ENCODE measurements around the gene ESPN. TPM values are rescaled to one million over a fixed set of nuclear protein-coding genes. Genes with fewer than 3 reads are reported as not detected.

The ESPN gene
- total and polyA plus RNA-seq, 2 of the 8 experiments (the other 6 are each of a cell fraction or from before 2014, with no cell fraction given) = 5.2 to 16.3 TPM

- no peak overlapping the region for H2BK20ac ChIP-seq (ENCODE audit: low read length)
- H3K23ac ChIP-seq (ENCODE audit: insufficient read length) = no peak overlapping the region
- H3K79me1 ChIP-seq (ENCODE audit: low read depth, low read length) = no peaks in the 10 kb centered on the region; the same call in 1 of the 2 replicates
- POLR2A ChIA-PET (ENCODE audit: partially characterized antibody) = no interaction called here
- H3K14ac ChIP-seq (ENCODE audit: insufficient read length) = no peak overlapping the region
- no peaks in the 10 kb centered on the region for H3K36me3 ChIP-seq (ENCODE audit: control insufficient read depth in 2 of 4, insufficient read depth in 4 of 4, low read length in 3 of 4)
- H2BK15ac ChIP-seq (ENCODE audit: low read length) = no peak overlapping the region
- no peak overlapping the region for H2AK5ac ChIP-seq (ENCODE audit: low read depth, low read length)
- H2BK120ac ChIP-seq (replicated peaks; ENCODE audit: low read depth, low read length) = no peak overlapping the region
- H2BK5ac ChIP-seq (ENCODE audit: low read depth, low read length) = no peak overlapping the region
- no peak for TF ChIP-seq JUND (IDR thresholded peaks at IDR 0.05; ENCODE audit: low read length)
- TF ChIP-seq SUZ12 (IDR thresholded peaks at IDR 0.05; ENCODE audit: low read length) = 0 out of 2 replicates have a peak, but pooled peaks have one; percentile 13
- TF ChIP-seq KDM4A (IDR thresholded peaks at IDR 0.05; ENCODE audit: low read depth, low read length, severe bottlenecking) = peak; percentile 15
- TF ChIP-seq SIN3A (conservative IDR thresholded peaks at IDR 0.05 in 1 of 2, IDR thresholded peaks at IDR 0.05 in 1 of 2; ENCODE audit: low read depth in 1 of 2, low read length in 2 of 2) = no peak
- no peaks in the 10 kb centered on the region for H3K9me3 ChIP-seq (ENCODE audit: insufficient read depth in 2 of 2, low read depth in 1 of 2, low read length in 1 of 2)
- peak overlapping the region; percentile 37 to 82 (median 54) for H3K4me3 ChIP-seq (ENCODE audit: extremely low read depth in 1 of 4, insufficient read depth in 2 of 4, low read depth in 3 of 4, low read length in 4 of 4)
- peaks cover 0 to 29% (median 17%) of the 10 kb centered on the region in 4 experiments; a peak in 6 of 7 replicates for H3K4me1 ChIP-seq (replicated peaks in 1 of 4; ENCODE audit: control insufficient read depth in 3 of 4, insufficient read depth in 4 of 4, low read length in 3 of 4)
- H4K20me1 ChIP-seq (replicated peaks in 1 of 2; ENCODE audit: control insufficient read depth in 1 of 2, insufficient read depth in 2 of 2, low read length in 2 of 2) = peaks cover 4% of the 10 kb centered on the region in 2 experiments
- H2AFZ ChIP-seq (ENCODE audit: low read length) = no peak overlapping the region
- FAIRE-seq (no peak), DNase-seq (ENCODE audit: low read depth in 1 of 2, low spot score in 2 of 2) (no peak)
- H3K18ac ChIP-seq (ENCODE audit: extremely low read depth, low read length) = no peak overlapping the region; the same call in 1 of the 2 replicates
- H2BK12ac ChIP-seq (ENCODE audit: low read depth, low read length) = no peak overlapping the region
- H3K27ac ChIP-seq (ENCODE audit: low read depth, low read length) = no peak overlapping the region
- H4K8ac ChIP-seq (ENCODE audit: extremely low read depth, insufficient read depth, low read length) = no peak overlapping the region
- H3K23me2 ChIP-seq (ENCODE audit: low read depth, low read length) = peaks cover 12% of the 10 kb centered on the region; the same call in 1 of the 2 replicates
- no peak overlapping the region for H3K4ac ChIP-seq (replicated peaks; ENCODE audit: insufficient read length, low read depth, low read length)
- CTCF ChIA-PET (ENCODE audit: partially characterized antibody) = interaction anchor here (2.4 kb wide), 1 partner anchor 11 kb away, joined by 11 read pairs; no protein-coding TSS in a partner anchor
- peak overlapping the region; percentile 87 to 97 for H3K4me2 ChIP-seq (ENCODE audit: insufficient read depth in 1 of 2, low read depth in 2 of 2, low read length in 2 of 2)
- H3K56ac ChIP-seq (replicated peaks; ENCODE audit: insufficient read length, low read depth, low read length) = no peak overlapping the region
- H4K5ac ChIP-seq (ENCODE audit: insufficient read length, low read depth, low read length) = no peak overlapping the region
- H4K91ac ChIP-seq (replicated peaks; ENCODE audit: insufficient read length, low read length) = no peak overlapping the region
- no peaks in the 10 kb centered on the region for H3K79me2 ChIP-seq (ENCODE audit: control insufficient read depth in 1 of 2, insufficient read depth in 2 of 2, low read length in 2 of 2)
- H3K9ac ChIP-seq (replicated peaks in 1 of 4; ENCODE audit: extremely low read depth in 1 of 4, low read depth in 3 of 4, low read length in 3 of 4) = no peak overlapping the region
- 0% methylated on average over 4 of the region's 21 CpGs; no CpG with 5 or more reads in 1 of the 2 experiments for WGBS, 2 experiments (ENCODE audit: extremely low coverage in 1 of 2, insufficient coverage in 1 of 2, insufficient read length in 1 of 2, insufficient replicate concordance in 2 of 2, low coverage in 1 of 2, low lambda C conversion rate in 2 of 2, missing lambda C conversion rate in 1 of 2)
- peaks cover 0 to 31% (median 20%) of the 10 kb centered on the region in 4 experiments; a peak in 5 of 7 replicates for H3K27me3 ChIP-seq (replicated peaks in 1 of 4; ENCODE audit: control insufficient read depth in 3 of 4, extremely low read depth in 1 of 4, insufficient read depth in 3 of 4, low read length in 3 of 4)
Observed at GRCh38 chr1:6496890-6497214, 72.3 kb downstream of the ESPN start.

All from H1 (cell line).